Endothelial cell of umbilical vein (primary cell): Measurements from ENCODE around the gene COL4A2. TPM values are rescaled to one million over a fixed set of nuclear protein-coding genes. Genes with fewer than 3 reads are reported as not detected.

Experiments used
- BruUV-seq: library from RNA; stranded (reverse); fragments of 400-500 nt; replicated peaks from 2 replicates; lab custom pipeline; 2021; lab: Mats Ljungman, UMichigan
- CTCF ChIA-PET: fragments of 300-600, 350-600 bp; sonication (Branson Sonifier 250); formaldehyde crosslinking; loops from one replicate; lab custom pipeline; 2021; ENCODE audit warnings: antibody characterized with exemption, inconsistent platforms; lab: Charles Lee
- POLR2A ChIA-PET: fragments of 300-600, 350-600 bp; sonication (Branson Sonifier 250); formaldehyde crosslinking; loops from one replicate; lab custom pipeline; 2021; ENCODE audit warnings: antibody characterized with exemption, inconsistent platforms; lab: Charles Lee
- DNase-seq: peaks from one replicate; pipeline ENCODE4 v3.0.0-alpha.2; 2011; ENCODE audit warnings: low read depth, low spot score
- FAIRE-seq: peaks from 2 replicates; lab custom pipeline; 2011; peaks lifted over from hg19 to GRCh38; lab: Jason Lieb, UNC
- H2AFZ ChIP-seq: 2 replicates; pipeline ENCODE4 v1.6.0; 2012; ENCODE audit warnings: low read depth, low read length, control low read depth, inconsistent platforms
- H3K27ac ChIP-seq: 2 replicates; pipeline ENCODE4 v1.5.1; 2011; ENCODE audit warnings: low read depth, mild to moderate bottlenecking, control low read depth, low read length, moderate library complexity; ENCODE audit not compliant: insufficient read depth
- H3K27me3 ChIP-seq, 2 experiments: 2 replicates each; pipeline versions ENCODE4 v1.6.0 to v1.6.1; 2011; ENCODE audit warnings: low read length in 2 of 2, mixed read lengths in 1 of 2; ENCODE audit not compliant: control insufficient read depth in 2 of 2, insufficient read depth in 2 of 2
- H3K36me3 ChIP-seq, 2 experiments: 2 replicates in 1 of 2; 3 replicates in 1 of 2; pipeline ENCODE4 v1.5.1; 2011; ENCODE audit warnings: low read length in 2 of 2, mild to moderate bottlenecking in 1 of 2, moderate library complexity in 1 of 2; ENCODE audit not compliant: control insufficient read depth in 2 of 2, insufficient read depth in 2 of 2; ENCODE audit errors: extremely low read depth in 1 of 2
- H3K4me1 ChIP-seq: 3 replicates; pipeline ENCODE4 v1.5.1; 2011; ENCODE audit warnings: mild to moderate bottlenecking, low read length; ENCODE audit not compliant: control insufficient read depth, insufficient read depth; ENCODE audit errors: extremely low read depth
- H3K4me2 ChIP-seq: 2 replicates; pipeline ENCODE4 v1.6.1; 2011; ENCODE audit warnings: low read length, control low read depth, mixed read lengths; ENCODE audit not compliant: insufficient read depth
- H3K4me3 ChIP-seq, 3 experiments: fragments of 200-600 bp in 1 of 3; sonication (generic), shearing (Covaris generic) in 1 of 3; replicated peaks in 1 of 3; 2 replicates each; pipeline ENCODE4 v1.5.1; 2011 to 2016; ENCODE audit warnings: control low read depth in 3 of 3, low read length in 3 of 3, mild to moderate bottlenecking in 2 of 3, inconsistent platforms in 1 of 3, low read depth in 1 of 3, moderate library complexity in 1 of 3; ENCODE audit not compliant: insufficient read depth in 1 of 3
- H3K79me2 ChIP-seq: 2 replicates; pipeline ENCODE4 v1.6.0; 2012; ENCODE audit warnings: low read length, inconsistent platforms; ENCODE audit not compliant: control insufficient read depth, insufficient read depth
- H3K9ac ChIP-seq: replicated peaks from 2 replicates; pipeline ENCODE3; 2011; ENCODE audit warnings: low read length, control low read depth; ENCODE audit not compliant: insufficient read depth; ENCODE audit errors: extremely low read depth
- H3K9me1 ChIP-seq: replicated peaks from 3 replicates; pipeline ENCODE4 v1.6.0; 2011; ENCODE audit warnings: mild to moderate bottlenecking, low read length; ENCODE audit not compliant: control insufficient read depth, insufficient read depth; ENCODE audit errors: extremely low read depth
- H3K9me3 ChIP-seq: replicated peaks from 2 replicates; pipeline ENCODE4 v1.5.1; 2012; ENCODE audit warnings: low read length, inconsistent platforms; ENCODE audit not compliant: control insufficient read depth, insufficient read depth
- H4K20me1 ChIP-seq: replicated peaks from 2 replicates; pipeline ENCODE3; 2011; ENCODE audit warnings: mild to moderate bottlenecking, low read length; ENCODE audit not compliant: control insufficient read depth, insufficient read depth; ENCODE audit errors: extremely low read depth
- EZH2 ChIP-seq: IDR thresholded peaks from 2 replicates; pipeline ENCODE4 v1.6.1; 2012; ENCODE audit warnings: borderline replicate concordance, low read depth, mild to moderate bottlenecking, moderate library complexity, low read length, inconsistent platforms; ENCODE audit not compliant: severe bottlenecking
- FOS ChIP-seq: IDR thresholded peaks from 2 replicates; pipeline ENCODE4 v1.6.1; 2011; ENCODE audit warnings: mild to moderate bottlenecking, low read length, moderate library complexity, borderline replicate concordance; ENCODE audit not compliant: insufficient read depth
- JUN ChIP-seq: IDR thresholded peaks from 2 replicates; pipeline ENCODE4 v1.6.1; 2011; ENCODE audit warnings: borderline replicate concordance, low read depth; ENCODE audit not compliant: insufficient read length, insufficient read depth
- POLR2AphosphoS5 ChIP-seq: IDR thresholded peaks from 2 replicates; pipeline ENCODE4 v1.6.1; 2012; ENCODE audit warnings: low read depth, mild to moderate bottlenecking, control low read depth, low read length, moderate library complexity; ENCODE audit not compliant: insufficient read depth
- dilution Hi-C: fragments of 300-500 bp; cut with MboI; formaldehyde crosslinking; loops from one replicate; pipeline ENCODE4 v1.15.0; 2019; ENCODE audit warnings: low sequenced_read_pairs; ENCODE audit not compliant: extremely low pct_ligation_motif_present
- intact Hi-C: fragments of 100-400 bp; cut with micrococcal nuclease; formaldehyde crosslinking; loops from one replicate; pipeline ENCODE4 v1.10.0; 2022
- polyA plus RNA-seq, 4 experiments: library from polyadenylated mRNA; depleted of rRNA in 3 of 4; stranded (reverse) in 3 of 4; unstranded in 1 of 4; fragments of >200 nt; gene quantifications; 2 replicates each; pipeline versions ENCODE4 v1.2.1 to v1.2.3, GENCODE V29; 2011 to 2012; ENCODE audit warnings: missing spikeins in 1 of 4
- total RNA-seq: library from RNA; stranded (reverse); gene quantifications from 2 replicates; pipeline ENCODE4 v1.2.3, GENCODE V29; 2021
- TF ChIP-seq, protein P1 (sequence below): IDR thresholded peaks from 2 replicates; pipeline ENCODE4 v1.6.1; 2011; ENCODE audit not compliant: insufficient read depth, insufficient read length
- TF ChIP-seq, protein P2 (sequence below), 2 donors: IDR thresholded peaks; 1 replicate in 1 of 2; 2 replicates in 1 of 2; pipeline ENCODE4 v1.5.1; 2011; ENCODE audit warnings: low read length in 2 of 2, mild to moderate bottlenecking in 2 of 2, moderate library complexity in 2 of 2, control low read depth in 1 of 2, inconsistent platforms in 1 of 2, low read depth in 1 of 2; ENCODE audit not compliant: insufficient read depth in 1 of 2; ENCODE audit errors: extremely low read depth in 1 of 2

Gene COL4A2
- total and polyA plus RNA-seq, 2 donors (not counting 3 experiments of a cell fraction or from before 2014, with no cell fraction given): 792 to 940 TPM

DNA sequence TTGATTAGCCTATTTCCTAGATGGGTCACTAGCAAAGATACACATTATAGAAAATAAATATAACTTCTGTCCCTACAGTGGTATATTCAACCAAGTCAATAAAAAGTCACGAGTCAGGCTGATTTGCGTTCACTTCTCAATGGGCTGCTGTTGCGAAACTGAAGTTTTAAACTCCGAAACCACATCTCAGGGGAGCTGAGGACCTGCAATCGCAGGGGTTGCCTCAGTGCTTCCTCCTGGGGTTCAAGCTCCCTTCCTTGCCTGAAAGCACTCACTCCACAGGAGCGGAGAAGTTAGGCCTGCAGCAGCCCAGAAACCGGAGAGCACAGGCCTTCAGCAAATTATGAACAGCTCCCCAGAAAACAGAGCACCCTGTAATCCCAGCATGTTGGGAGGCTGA is 214.9 kb downstream of the COL4A2 start:
- intact Hi-C loops (no loop called here), dilution Hi-C loops (no loop called here)
- H3K9me1 ChIP-seq: no peaks in the 10 kb centered on the region
- DNase-seq: no peak
- no peaks in the 10 kb centered on the region for H3K79me2 ChIP-seq
- ChIA-PET CTCF (interaction anchor here (0.6 kb wide), 1 partner anchor 52 kb away, joined by 3 read pairs; no protein-coding TSS in a partner anchor), POLR2A (interaction anchor here (0.7 kb wide), 1 partner anchor 77 kb away, joined by 6 read pairs; no protein-coding TSS in a partner anchor)
- no peak overlapping the region for H3K4me2 ChIP-seq
- H3K9ac ChIP-seq: no peak overlapping the region
- no peaks in the 10 kb centered on the region for H3K36me3 ChIP-seq
- no peak for FAIRE-seq
- no peak overlapping the region for H2AFZ ChIP-seq
- TF ChIP-seq FOS: no peak
- TF ChIP-seq EZH2: no peak
- no TSS peak for BruUV-seq
- no peak overlapping the region for H3K4me3 ChIP-seq
- H4K20me1 ChIP-seq: no peaks in the 10 kb centered on the region
- H3K4me1 ChIP-seq: no peaks in the 10 kb centered on the region
- H3K9me3 ChIP-seq: no peaks in the 10 kb centered on the region
- H3K27ac ChIP-seq: no peak overlapping the region
- no peaks in the 10 kb centered on the region for H3K27me3 ChIP-seq

- no peak overlapping the region for H3K4me3 ChIP-seq
- no peak overlapping the region for H3K27ac ChIP-seq
- H3K4me2 ChIP-seq: no peak overlapping the region
- no TSS peak for BruUV-seq
- no peaks in the 10 kb centered on the region for H3K9me3 ChIP-seq
- dilution Hi-C loops: no loop called here
- FAIRE-seq (no peak), DNase-seq (no peak)
- no peak overlapping the region for H2AFZ ChIP-seq
- POLR2A ChIA-PET: no interaction called here
- H3K9me1 ChIP-seq: no peaks in the 10 kb centered on the region
- no peaks in the 10 kb centered on the region for H4K20me1 ChIP-seq
- no peaks in the 10 kb centered on the region for H3K79me2 ChIP-seq
- intact Hi-C loops: no loop called here
- TF ChIP-seq FOS: no peak
- no peak for TF ChIP-seq JUN
- TF ChIP-seq POLR2AphosphoS5: no peak
- TF ChIP-seq, protein P1, sequence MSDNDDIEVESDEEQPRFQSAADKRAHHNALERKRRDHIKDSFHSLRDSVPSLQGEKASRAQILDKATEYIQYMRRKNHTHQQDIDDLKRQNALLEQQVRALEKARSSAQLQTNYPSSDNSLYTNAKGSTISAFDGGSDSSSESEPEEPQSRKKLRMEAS: no peak
- TF ChIP-seq, protein P2, sequence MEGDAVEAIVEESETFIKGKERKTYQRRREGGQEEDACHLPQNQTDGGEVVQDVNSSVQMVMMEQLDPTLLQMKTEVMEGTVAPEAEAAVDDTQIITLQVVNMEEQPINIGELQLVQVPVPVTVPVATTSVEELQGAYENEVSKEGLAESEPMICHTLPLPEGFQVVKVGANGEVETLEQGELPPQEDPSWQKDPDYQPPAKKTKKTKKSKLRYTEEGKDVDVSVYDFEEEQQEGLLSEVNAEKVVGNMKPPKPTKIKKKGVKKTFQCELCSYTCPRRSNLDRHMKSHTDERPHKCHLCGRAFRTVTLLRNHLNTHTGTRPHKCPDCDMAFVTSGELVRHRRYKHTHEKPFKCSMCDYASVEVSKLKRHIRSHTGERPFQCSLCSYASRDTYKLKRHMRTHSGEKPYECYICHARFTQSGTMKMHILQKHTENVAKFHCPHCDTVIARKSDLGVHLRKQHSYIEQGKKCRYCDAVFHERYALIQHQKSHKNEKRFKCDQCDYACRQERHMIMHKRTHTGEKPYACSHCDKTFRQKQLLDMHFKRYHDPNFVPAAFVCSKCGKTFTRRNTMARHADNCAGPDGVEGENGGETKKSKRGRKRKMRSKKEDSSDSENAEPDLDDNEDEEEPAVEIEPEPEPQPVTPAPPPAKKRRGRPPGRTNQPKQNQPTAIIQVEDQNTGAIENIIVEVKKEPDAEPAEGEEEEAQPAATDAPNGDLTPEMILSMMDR (IDR thresholded peaks at IDR 0.05; ENCODE audit: extremely low read depth in 1 of 2, insufficient read depth in 1 of 2, low read depth in 1 of 2, low read length in 2 of 2): no peak
- TF ChIP-seq EZH2: no peak
- H3K4me1 ChIP-seq: no peaks in the 10 kb centered on the region
- no peaks in the 10 kb centered on the region for H3K27me3 ChIP-seq
- no peaks in the 10 kb centered on the region for H3K36me3 ChIP-seq
- H3K9ac ChIP-seq: no peak overlapping the region
- CTCF ChIA-PET: no interaction called here
Observed at GRCh38 chr13:110522721-110523120, 215.6 kb downstream of the COL4A2 start.
